NCI-H146 treated with DMSO at 0.1 percent for 48 hours (cell line): ENCODE results near the gene CDT1.

Source experiments
- DNase-seq: peaks from one replicate; lab custom pipeline; 2025; ENCODE audit not compliant: unreplicated experiment; lab: John Stamatoyannopoulos, UW

The CDT1 gene

DNA sequence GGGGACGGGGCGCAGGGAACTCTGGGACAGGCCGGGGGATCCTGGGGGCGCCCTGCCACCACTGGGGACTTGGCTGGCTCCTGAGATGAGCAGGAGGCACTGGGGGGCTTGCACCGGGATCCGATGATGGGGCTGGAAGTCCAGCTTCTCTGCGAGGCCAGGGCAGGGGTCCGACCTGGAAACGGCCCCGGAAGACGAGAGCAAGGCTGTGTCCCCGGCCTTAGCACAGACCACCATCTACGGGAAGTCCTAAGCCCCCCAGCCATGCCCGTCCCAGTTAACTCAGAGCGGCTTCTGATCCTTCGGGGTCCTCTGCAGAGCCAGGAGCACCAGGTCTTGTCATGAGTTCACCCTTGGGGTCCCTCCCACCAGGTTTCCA is 573 bp downstream of the CDT1 start:
- no peak for DNase-seq

GRCh38 chr16:88804552-88805339 is 1.2 kb downstream of the CDT1 start:
- DNase-seq: peak; percentile 15

DNA sequence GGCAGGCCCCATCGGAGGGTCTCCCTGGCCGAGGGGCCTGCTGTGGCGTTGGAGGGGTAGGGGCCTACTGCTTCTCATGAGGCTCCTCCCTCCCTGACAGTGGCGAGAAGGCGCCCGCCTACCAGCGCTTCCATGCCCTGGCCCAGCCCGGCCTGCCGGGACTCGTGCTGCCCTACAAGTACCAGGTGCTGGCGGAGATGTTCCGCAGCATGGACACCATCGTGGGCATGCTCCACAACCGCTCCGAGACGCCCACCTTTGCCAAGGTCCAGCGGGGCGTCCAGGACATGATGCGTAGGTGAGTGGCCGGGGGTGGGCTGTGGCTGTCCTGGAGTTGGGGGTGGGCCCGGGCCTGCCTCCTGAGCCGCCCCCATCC is 1.7 kb downstream of the CDT1 start:
- DNase-seq: no peak

GRCh38 chr16:88805887-88806393 is 2.4 kb downstream of the CDT1 start:
- no peak for DNase-seq

DNA sequence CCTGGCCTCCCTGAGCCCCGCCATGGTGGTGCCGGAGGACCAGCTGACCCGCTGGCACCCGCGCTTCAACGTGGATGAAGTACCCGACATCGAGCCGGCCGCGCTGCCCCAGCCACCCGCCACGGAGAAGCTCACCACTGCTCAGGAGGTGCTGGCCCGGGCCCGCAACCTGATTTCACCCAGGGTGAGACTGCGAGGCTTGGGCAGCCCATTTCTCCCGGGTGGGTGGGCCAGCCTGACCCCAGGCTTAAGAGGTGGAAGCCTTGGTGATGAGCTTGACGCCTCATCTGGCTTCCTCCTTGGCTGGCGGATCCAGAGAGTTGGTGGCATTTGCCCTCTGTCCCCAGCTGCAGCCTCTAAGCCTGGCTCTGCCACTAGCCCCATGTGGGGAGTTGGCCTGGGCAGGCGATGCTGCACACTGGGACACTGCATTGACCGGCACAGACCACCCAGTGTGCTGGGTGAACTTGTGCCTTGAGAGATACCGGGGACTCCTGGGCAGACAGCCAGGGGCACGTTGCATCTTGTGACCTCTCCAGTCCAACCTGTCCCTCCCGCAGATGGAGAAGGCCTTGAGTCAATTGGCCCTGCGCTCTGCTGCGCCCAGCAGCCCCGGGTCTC is 3.0 kb downstream of the CDT1 start:
- no peak for DNase-seq

DNA sequence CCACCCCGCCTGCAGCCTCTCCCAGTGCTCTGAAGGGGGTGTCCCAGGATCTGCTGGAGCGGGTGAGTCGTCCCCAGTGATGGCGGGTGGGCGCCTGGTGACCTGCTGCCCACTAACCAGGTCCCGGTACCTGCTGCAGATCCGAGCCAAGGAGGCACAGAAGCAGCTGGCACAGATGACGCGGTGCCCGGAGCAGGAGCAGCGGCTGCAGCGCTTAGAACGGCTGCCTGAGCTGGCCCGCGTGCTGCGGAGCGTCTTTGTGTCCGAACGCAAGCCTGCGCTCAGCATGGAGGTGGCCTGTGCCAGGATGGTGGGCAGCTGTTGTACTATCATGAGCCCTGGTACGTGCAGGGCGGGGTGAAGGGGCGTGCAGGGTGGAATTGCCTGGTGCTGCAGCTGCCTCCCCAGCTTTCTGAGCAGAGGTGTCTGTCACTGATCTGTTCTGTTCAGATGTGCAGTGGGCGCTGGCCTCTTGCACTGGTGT is 3.6 kb downstream of the CDT1 start:
- DNase-seq: no peak

GRCh38 chr16:88807626-88808453 is 4.3 kb downstream of the CDT1 start:
- DNase-seq: no peak

- no peak for DNase-seq
These were observed 5.6 kb downstream of the CDT1 start for GRCh38 chr16:88809068-88809675.

DNA sequence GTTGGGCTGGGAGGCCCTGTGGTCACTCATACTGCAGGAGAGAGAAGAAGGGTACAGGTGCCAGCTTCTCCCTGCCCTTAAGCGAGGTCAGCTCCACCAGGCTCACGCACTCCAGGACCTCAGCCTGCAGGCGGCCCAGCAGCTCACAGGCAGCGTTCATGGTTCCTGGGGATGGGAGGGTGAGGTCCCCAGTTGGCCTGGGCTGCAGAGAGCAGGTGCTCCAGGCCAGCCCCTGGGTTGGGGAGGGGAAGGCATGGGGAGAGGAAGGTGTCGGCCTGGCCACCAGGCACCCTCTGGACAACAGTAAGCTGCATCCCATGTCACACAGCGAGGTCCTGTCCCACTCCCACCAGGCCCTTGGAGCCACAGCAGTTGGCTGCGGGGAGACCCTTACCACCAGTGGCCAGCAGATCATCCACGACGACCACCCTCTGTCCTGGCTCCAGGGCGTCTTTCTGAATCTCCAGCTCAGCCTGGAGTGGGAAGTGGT is 6.1 kb downstream of the CDT1 start:
- no peak for DNase-seq

- DNase-seq: no peak
These were observed 6.8 kb downstream of the CDT1 start for GRCh38 chr16:88810166-88810911.

DNA sequence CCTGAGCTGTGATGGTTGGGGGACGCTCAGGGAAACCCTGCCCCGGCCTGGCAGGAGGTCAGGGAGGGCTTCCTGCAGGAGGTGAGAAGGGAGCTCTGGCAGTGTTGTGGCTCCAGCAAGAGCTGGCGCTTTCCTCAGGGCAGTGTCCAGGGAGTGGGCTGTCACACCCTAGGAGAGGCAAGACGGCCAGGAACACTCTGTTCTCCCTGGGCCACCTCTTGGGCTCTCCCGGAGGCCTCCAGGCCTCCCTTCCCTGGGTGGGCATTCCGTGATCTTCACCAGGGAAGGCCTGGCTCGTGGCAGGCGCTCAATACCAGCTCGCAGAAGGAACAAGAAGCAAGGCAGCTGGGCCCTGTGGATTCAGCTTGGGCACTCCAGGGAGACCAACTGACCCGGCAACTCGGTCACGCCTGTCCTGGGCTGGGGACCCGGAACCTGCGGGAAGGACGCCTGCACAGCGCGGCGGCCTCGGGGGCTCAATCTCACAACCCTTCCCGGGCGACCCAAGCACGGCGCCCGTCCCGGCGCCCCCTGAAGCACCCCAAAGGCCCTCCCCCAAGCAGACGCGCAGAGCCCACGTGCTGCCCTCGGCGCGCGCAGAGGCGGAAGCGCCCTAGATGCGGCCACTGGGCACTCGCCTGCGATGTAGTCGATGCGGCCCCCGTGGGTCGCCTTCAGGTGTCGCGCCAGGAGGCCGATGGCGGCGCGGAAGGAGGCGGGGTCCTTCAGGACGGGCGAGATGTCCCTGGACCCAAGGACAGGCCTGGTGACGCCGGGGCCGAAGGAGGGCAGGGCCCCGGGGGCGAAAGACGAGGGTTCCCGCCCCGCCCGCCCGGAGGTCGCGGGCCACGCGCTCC is 7.6 kb downstream of the CDT1 start:
- DNase-seq: peak; percentile 43

DNA sequence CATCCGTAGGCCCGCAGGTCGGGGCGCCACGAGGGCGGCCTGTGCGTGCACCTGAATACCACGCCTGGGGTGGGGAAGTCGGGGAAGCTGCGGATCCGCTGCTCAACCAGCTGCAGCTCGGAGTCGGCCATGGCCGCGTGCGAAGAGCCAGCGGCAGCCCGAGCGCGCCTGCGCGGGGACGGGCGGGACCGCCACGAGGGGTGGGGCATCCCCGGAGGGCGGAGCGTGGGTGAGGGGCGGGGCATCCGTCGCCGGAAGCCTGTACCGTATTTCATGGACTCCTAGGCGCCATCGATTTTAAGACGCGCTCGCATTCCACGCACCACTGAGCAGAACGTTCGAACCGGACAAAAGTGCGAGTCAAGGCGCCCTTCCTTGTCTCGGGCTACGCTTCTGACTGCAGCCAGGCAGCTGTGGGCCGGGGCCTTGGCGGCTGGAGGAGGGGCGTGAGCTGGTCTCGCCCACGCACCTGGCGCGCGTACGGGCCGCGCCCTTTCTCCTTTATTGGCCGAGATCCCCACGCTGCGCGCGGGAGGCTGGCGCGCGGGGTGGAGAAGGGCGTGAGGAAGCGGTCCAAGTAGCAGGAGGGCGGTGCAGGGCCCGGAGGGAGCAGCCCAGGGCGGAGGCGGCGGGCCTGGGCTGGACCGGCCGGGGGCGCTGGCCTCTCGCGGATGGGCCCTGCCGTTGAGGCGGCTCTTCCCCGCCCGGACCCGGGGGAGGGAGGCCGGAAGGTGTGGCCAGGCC is 8.4 kb downstream of the CDT1 start, which contains the start of gene APRT:
TSS of gene APRT (minus strand) at position 160 of the 744 bp plus-strand sequence. CDS start at position 131, 29 bp downstream.
- DNase-seq: peak; percentile 71

DNA sequence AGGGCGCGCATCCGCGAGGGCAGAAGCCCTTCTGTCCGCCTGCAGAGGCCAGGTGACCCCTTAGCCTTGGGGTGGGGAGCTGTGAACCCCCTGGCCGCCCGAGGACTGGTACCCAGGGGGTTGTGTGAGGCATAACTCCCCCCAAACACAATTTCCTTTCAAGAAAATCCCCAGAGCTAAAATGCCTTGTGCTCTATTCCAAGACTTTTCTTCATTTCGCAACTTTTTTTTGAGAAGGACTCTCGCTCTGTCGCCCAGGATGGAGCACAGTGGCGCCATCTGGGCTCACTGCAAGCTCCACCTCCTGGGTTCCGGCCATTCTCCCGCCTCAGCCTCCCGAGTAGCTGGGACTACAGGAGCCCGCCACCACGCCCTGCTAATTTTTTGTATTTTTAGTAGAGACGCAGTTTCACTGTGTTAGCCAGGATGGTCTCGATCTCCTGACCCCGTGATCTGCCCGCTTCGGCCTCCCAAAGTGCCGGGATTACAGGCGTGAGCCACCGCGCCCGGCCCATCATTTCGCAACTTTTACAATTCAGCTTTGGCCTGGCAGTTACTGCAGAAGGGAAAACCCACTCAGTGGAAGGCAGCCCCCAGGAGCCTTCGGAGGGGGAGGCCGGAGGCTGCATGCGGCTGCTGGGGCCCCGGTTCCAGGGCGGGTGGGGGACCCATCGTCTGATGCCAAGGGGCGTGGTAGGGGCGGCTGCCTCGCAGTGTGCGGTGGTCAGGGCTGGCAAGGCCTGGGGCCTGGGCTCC is 9.1 kb downstream of the CDT1 start:
- DNase-seq: no peak

GRCh38 chr16:88813269-88814143 is 9.9 kb downstream of the CDT1 start:
- no peak for DNase-seq

GRCh38 chr16:88814144-88814502 is 10.5 kb downstream of the CDT1 start:
- DNase-seq: no peak

DNA sequence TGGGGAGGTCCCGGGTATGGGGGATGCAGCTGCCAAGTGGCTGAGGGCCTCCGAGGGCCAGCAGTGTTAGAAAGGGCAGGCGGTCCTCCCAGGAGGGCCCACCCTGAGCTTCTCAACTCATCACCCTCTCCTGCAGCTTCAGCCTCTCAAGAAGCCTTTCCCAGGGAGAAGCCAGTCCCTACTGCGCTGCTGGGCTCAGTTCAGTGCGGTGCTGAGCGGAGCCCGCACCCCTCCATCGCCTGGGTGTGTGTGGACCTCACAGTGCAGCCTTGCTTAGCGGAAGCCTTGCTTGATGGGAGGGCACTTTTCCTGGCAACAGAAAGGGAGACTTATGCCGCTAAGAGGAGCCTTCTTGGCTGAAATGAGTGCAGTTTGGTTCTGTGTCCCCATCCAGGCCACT is 11.6 kb downstream of the CDT1 start:
- DNase-seq: no peak
